ENCODE results near the gene CXCL12. TPM values are rescaled to one million over a fixed set of nuclear protein-coding genes. Genes with fewer than 3 reads are reported as not detected.

Gene CXCL12
- total RNA-seq, 1 donor from 2014 or later: 0.97 TPM

DNA sequence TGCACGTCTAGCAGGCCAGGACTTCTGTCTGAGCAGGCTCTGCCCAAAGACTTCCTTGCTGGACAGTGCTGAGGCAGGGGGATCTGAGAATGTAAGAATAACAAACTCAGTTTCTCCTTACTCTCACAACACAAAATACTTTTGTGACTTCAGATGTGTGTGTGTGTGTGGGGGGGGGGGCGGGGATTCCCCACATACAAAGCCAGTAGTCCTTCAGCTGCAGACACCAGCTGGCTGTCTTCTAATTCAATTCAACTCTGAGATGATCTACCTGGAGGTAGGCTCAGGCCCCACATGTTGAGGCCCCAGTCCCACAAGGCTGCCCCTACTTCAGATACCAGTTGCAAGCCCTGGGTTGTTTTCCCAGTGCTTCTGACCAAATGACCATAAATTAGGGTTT lies 4.7 kb upstream of the CXCL12 start:
- DNase-seq (ENCODE audit: low spot score): no peak
- H3K36me3 Mint-ChIP-seq (ENCODE audit: low read depth, unreplicated experiment): no peaks in the 10 kb centered on the region
- no peak overlapping the region for H3K4me3 Mint-ChIP-seq (ENCODE audit: unreplicated experiment)
- H3K9me3 Mint-ChIP-seq (ENCODE audit: unreplicated experiment): no peaks in the 10 kb centered on the region
- no peak overlapping the region for H3K27ac Mint-ChIP-seq (ENCODE audit: unreplicated experiment)
- peaks cover 3% of the 10 kb centered on the region for H3K4me1 Mint-ChIP-seq (ENCODE audit: unreplicated experiment)
- TF ChIP-seq, protein P1, sequence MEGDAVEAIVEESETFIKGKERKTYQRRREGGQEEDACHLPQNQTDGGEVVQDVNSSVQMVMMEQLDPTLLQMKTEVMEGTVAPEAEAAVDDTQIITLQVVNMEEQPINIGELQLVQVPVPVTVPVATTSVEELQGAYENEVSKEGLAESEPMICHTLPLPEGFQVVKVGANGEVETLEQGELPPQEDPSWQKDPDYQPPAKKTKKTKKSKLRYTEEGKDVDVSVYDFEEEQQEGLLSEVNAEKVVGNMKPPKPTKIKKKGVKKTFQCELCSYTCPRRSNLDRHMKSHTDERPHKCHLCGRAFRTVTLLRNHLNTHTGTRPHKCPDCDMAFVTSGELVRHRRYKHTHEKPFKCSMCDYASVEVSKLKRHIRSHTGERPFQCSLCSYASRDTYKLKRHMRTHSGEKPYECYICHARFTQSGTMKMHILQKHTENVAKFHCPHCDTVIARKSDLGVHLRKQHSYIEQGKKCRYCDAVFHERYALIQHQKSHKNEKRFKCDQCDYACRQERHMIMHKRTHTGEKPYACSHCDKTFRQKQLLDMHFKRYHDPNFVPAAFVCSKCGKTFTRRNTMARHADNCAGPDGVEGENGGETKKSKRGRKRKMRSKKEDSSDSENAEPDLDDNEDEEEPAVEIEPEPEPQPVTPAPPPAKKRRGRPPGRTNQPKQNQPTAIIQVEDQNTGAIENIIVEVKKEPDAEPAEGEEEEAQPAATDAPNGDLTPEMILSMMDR (IDR thresholded peaks at IDR 0.05; ENCODE audit: unreplicated experiment): no peak
- H3K27me3 Mint-ChIP-seq (ENCODE audit: unreplicated experiment): peaks cover 6% of the 10 kb centered on the region

DNA sequence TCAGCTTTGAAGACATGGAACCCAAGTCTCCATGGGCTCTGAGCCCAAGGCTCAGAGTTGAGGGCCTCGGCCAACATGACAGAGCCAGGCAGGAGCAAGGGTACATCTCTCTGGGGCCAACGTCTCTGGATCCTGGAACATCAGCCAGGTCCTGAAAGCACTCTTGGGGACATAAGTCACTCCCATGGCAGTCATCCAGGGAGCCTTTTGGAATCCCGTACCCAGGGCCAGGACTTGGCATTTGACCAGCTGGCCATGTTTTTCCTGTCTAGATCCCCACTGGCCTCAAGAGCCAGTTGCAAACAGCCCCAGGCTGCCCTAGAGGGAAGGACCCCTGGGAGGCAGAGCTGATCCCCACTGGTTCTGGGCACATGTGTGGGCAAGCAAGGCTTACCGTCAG lies 4.3 kb upstream of the CXCL12 start:
- Mint-ChIP-seq H3K27me3 (ENCODE audit: unreplicated experiment) (peaks cover 6% of the 10 kb centered on the region), H3K27ac (ENCODE audit: unreplicated experiment) (no peak overlapping the region), H3K36me3 (ENCODE audit: low read depth, unreplicated experiment) (no peaks in the 10 kb centered on the region), H3K9me3 (ENCODE audit: unreplicated experiment) (no peaks in the 10 kb centered on the region), H3K4me3 (ENCODE audit: unreplicated experiment) (no peak overlapping the region), H3K4me1 (ENCODE audit: unreplicated experiment) (peaks cover 3% of the 10 kb centered on the region)
- DNase-seq (ENCODE audit: low spot score): no peak
- TF ChIP-seq, protein P1 (IDR thresholded peaks at IDR 0.05; ENCODE audit: unreplicated experiment): no peak

DNA sequence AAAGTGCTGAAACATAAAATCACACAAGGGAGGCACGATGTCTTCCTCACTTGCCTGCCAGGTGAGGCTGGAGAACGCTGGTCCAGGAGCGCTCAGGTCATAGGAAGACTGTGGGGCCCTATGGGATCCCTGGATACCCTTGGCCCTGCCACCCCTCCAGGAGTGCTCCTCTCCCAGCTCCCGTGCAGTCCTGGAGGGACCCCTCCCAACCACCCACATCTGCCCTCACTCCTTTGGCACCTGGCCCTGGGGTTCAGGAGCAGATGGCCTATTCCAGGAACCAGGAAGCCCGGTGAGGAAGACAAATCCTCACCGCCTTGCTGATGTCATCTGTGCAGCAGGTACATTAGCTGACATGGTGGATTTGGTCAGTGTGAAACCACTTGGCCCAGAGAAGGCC lies 3.7 kb upstream of the CXCL12 start:
- Mint-ChIP-seq H3K4me3 (ENCODE audit: unreplicated experiment) (no peak overlapping the region), H3K27ac (ENCODE audit: unreplicated experiment) (no peak overlapping the region), H3K9me3 (ENCODE audit: unreplicated experiment) (no peaks in the 10 kb centered on the region), H3K27me3 (ENCODE audit: unreplicated experiment) (peaks cover 9% of the 10 kb centered on the region), H3K36me3 (ENCODE audit: low read depth, unreplicated experiment) (no peaks in the 10 kb centered on the region), H3K4me1 (ENCODE audit: unreplicated experiment) (peaks cover 6% of the 10 kb centered on the region)
- TF ChIP-seq, protein P1 (IDR thresholded peaks at IDR 0.05; ENCODE audit: unreplicated experiment): no peak
- no peak for DNase-seq (ENCODE audit: low spot score)

DNA sequence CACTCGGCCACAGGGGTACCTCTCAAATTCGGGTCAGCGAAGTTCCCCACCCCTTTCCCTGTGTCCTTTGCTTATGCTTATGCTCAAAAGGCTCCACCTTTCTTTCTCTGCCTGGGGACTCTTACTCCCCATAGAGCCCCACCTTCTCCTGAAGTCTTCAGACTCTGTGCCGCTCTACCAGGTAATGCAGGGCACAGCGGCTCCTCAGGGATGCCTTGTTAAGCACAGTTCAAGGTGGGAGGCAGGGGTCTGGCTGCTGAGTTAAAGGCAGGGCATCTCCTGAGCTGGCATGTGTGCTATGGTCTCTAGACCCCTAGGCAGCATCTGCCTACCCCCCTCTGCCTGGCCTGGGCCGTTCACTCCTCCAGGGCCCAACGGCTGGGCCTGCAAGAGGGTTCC lies 3.0 kb upstream of the CXCL12 start:
- Mint-ChIP-seq H3K4me3 (ENCODE audit: unreplicated experiment) (no peak overlapping the region), H3K27me3 (ENCODE audit: unreplicated experiment) (peaks cover 17% of the 10 kb centered on the region), H3K36me3 (ENCODE audit: low read depth, unreplicated experiment) (no peaks in the 10 kb centered on the region), H3K27ac (ENCODE audit: unreplicated experiment) (no peak overlapping the region), H3K4me1 (ENCODE audit: unreplicated experiment) (peaks cover 13% of the 10 kb centered on the region), H3K9me3 (ENCODE audit: unreplicated experiment) (no peaks in the 10 kb centered on the region)
- DNase-seq (ENCODE audit: low spot score): no peak
- TF ChIP-seq, protein P1 (IDR thresholded peaks at IDR 0.05; ENCODE audit: unreplicated experiment): no peak

DNA sequence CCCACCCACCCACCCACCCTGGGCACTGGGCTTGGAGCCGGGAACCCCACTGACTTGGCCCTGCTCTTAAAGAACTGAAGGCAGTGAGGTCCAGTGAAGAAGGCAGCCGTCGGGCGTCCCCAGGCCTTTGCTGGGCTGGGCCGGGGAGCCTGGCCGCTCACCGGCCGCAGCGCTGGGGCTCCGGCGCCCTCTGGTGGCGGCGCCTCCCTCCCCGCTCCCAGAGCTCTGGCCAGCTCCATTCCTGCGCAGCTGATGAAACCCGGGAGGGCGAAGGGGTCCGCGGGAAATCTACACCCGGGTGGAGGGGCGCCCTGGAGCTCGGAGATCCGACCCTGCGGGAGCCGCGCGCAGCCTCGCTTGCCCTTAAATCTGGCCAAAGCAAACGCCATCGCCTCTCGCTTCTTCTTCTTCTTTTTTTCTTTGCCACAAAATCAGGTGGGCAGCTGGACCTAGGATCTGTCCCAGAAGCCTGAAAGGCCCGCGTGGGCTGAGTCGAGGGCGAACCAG lies 1.7 kb upstream of the CXCL12 start:
- peaks cover 18% of the 10 kb centered on the region for H3K27me3 Mint-ChIP-seq (ENCODE audit: unreplicated experiment)
- H3K9me3 Mint-ChIP-seq (ENCODE audit: unreplicated experiment): no peaks in the 10 kb centered on the region
- no peaks in the 10 kb centered on the region for H3K36me3 Mint-ChIP-seq (ENCODE audit: low read depth, unreplicated experiment)
- TF ChIP-seq, protein P1 (IDR thresholded peaks at IDR 0.05; ENCODE audit: unreplicated experiment): peak; percentile 73
- H3K4me3 Mint-ChIP-seq (ENCODE audit: unreplicated experiment): no peak overlapping the region
- DNase-seq (ENCODE audit: low spot score): peak; percentile 87
- H3K27ac Mint-ChIP-seq (ENCODE audit: unreplicated experiment): no peak overlapping the region
- peaks cover 15% of the 10 kb centered on the region for H3K4me1 Mint-ChIP-seq (ENCODE audit: unreplicated experiment)

Measured in endothelial cell (in vitro differentiated cells).